DMS 273 treated with DMSO at 0.1 percent for 48 hours (cell line): ENCODE data around the gene CES2.
"Not testable (repeated sequence)": the region's sequence is repeated elsewhere in the genome, so short reads cannot be mapped to it uniquely, and the experiment has no call there.

Experiments
- DNase-seq: peaks from one replicate; lab custom pipeline; 2025; lab: John Stamatoyannopoulos, UW

CES2 gene

GRCh38 chr16:66979011-66979717 is 43.8 kb downstream of the CES2 start:
- no peak for DNase-seq

GRCh38 chr16:66983033-66983432 is 47.7 kb downstream of the CES2 start:
- no peak for DNase-seq

GRCh38 chr16:66984892-66985311 is 49.6 kb downstream of the CES2 start:
- DNase-seq, result no peak

- no peak for DNase-seq
Measured at GRCh38 chr16:66986559-66986958, 51.2 kb downstream of the CES2 start.

GRCh38 chr16:66988197-66988788 is 53.0 kb downstream of the CES2 start, which contains the start of gene CES4A:
TSS of gene CES4A (plus strand) at chr16:66988589. CDS start at chr16:66988773, 184 bp downstream.
- DNase-seq, result no peak

GRCh38 chr16:66991545-66992077 is 56.3 kb downstream of the CES2 start:
- DNase-seq, result no peak

GRCh38 chr16:66993558-66993957 is 58.2 kb downstream of the CES2 start:
- not testable (repeated sequence) for DNase-seq
